Activated CD4-positive, alpha-beta memory T cell treated with anti-CD3 and anti-CD28 coated beads for 36 hours (primary cell): ENCODE measurements around the gene CRTAC1. TPM values are rescaled to one million over a fixed set of nuclear protein-coding genes. Genes with fewer than 3 reads are reported as not detected.
A peak's percentile ranks its signal among the peaks of the same experiment; 100 is the strongest.

Experiments used
- CTCF ChIA-PET: fragments of 350-600 bp; sonication (Branson Sonifier 250); formaldehyde crosslinking; loops from one replicate; lab custom pipeline; 2021; ENCODE audit warnings: antibody characterized with exemption, inconsistent platforms; lab: Charles Lee
- POLR2A ChIA-PET: fragments of 350-600 bp; sonication (Branson Sonifier 250); formaldehyde crosslinking; loops from one replicate; lab custom pipeline; 2021; ENCODE audit warnings: antibody characterized with exemption; lab: Charles Lee
- DNase-seq: peaks from one replicate; pipeline ENCODE4 v3.0.0-alpha.2; 2020
- H3K27ac Mint-ChIP-seq: one replicate; pipeline ENCODE4 v1.8.0; 2021; ENCODE audit warnings: mixed read lengths
- H3K27me3 Mint-ChIP-seq: one replicate; pipeline ENCODE4 v1.8.0; 2021; ENCODE audit warnings: mixed read lengths
- H3K36me3 Mint-ChIP-seq: one replicate; pipeline ENCODE4 v1.8.0; 2021; ENCODE audit warnings: mixed read lengths
- H3K4me1 Mint-ChIP-seq: one replicate; pipeline ENCODE4 v1.8.0; 2021; ENCODE audit warnings: low read depth, mixed read lengths
- H3K4me3 Mint-ChIP-seq: one replicate; pipeline ENCODE4 v1.8.0; 2021; ENCODE audit warnings: mild to moderate bottlenecking, mixed read lengths
- H3K9me3 Mint-ChIP-seq: one replicate; pipeline ENCODE4 v1.8.0; 2021; ENCODE audit warnings: mixed read lengths
- intact Hi-C: fragments of 100-400 bp; cut with micrococcal nuclease; formaldehyde crosslinking; loops from one replicate; pipeline ENCODE4 v1.15.1; 2023
- total RNA-seq, 2 experiments: library from RNA; stranded (reverse); gene quantifications; one replicate each; pipeline ENCODE4 v1.2.3, GENCODE V29; 2021

Gene CRTAC1
- total RNA-seq, 2 experiments from 2014 or later: not detected

- CTCF ChIA-PET: interaction anchor here (2.8 kb wide), 1 partner anchor 16 kb away, joined by 8 read pairs; no protein-coding TSS in a partner anchor
Observed at GRCh38 chr10:97931041-97931440, 99.4 kb downstream of the CRTAC1 start.

GRCh38 chr10:97928897-97929296 is 101.5 kb downstream of the CRTAC1 start:
- Mint-ChIP-seq H3K4me3 (no peak overlapping the region), H3K27ac (no peak overlapping the region), H3K36me3 (no peaks in the 10 kb centered on the region), H3K4me1 (no peaks in the 10 kb centered on the region), H3K9me3 (no peaks in the 10 kb centered on the region), H3K27me3 (peaks cover 32% of the 10 kb centered on the region)
- intact Hi-C loops: no loop called here
- ChIA-PET CTCF (interaction anchor here (2.8 kb wide), 1 partner anchor 14 kb away, joined by 8 read pairs; no protein-coding TSS in a partner anchor), POLR2A (no interaction called here)
- DNase-seq: no peak

More at GRCh38 chr10:97931041-97931440, 99.4 kb downstream of the CRTAC1 start:
- H3K36me3 Mint-ChIP-seq: no peaks in the 10 kb centered on the region
- H3K9me3 Mint-ChIP-seq: no peaks in the 10 kb centered on the region
- no peak overlapping the region for H3K27ac Mint-ChIP-seq
- no peaks in the 10 kb centered on the region for H3K4me1 Mint-ChIP-seq
- peaks cover 21% of the 10 kb centered on the region for H3K27me3 Mint-ChIP-seq
- H3K4me3 Mint-ChIP-seq: no peak overlapping the region
- POLR2A ChIA-PET: no interaction called here
- DNase-seq: no peak
- intact Hi-C loops: no loop called here

GRCh38 chr10:97927622-97928021 is 102.8 kb downstream of the CRTAC1 start:
- H3K4me3 Mint-ChIP-seq: no peak overlapping the region
- no peaks in the 10 kb centered on the region for H3K36me3 Mint-ChIP-seq
- no peak for DNase-seq
- H3K9me3 Mint-ChIP-seq: no peaks in the 10 kb centered on the region
- CTCF ChIA-PET: interaction anchor here (1.0 to 1.6 kb wide), 2 partner anchors 12 to 113 kb away, joined by 3 to 4 read pairs; no protein-coding TSS in a partner anchor
- H3K4me1 Mint-ChIP-seq: no peaks in the 10 kb centered on the region
- H3K27ac Mint-ChIP-seq: no peak overlapping the region
- POLR2A ChIA-PET: no interaction called here
- H3K27me3 Mint-ChIP-seq: peaks cover 33% of the 10 kb centered on the region
- intact Hi-C loops: no loop called here

GRCh38 chr10:97926055-97926454 is 104.4 kb downstream of the CRTAC1 start:
- no peaks in the 10 kb centered on the region for H3K36me3 Mint-ChIP-seq
- ChIA-PET CTCF (interaction anchor here (1.0 to 1.6 kb wide), 2 partner anchors 37 to 115 kb away, joined by 4 read pairs; no protein-coding TSS in a partner anchor), POLR2A (no interaction called here)
- H3K9me3 Mint-ChIP-seq: no peaks in the 10 kb centered on the region
- intact Hi-C loops: no loop called here
- no peaks in the 10 kb centered on the region for H3K4me1 Mint-ChIP-seq
- H3K4me3 Mint-ChIP-seq: no peak overlapping the region
- H3K27ac Mint-ChIP-seq: no peak overlapping the region
- H3K27me3 Mint-ChIP-seq: peaks cover 33% of the 10 kb centered on the region
- DNase-seq: no peak

GRCh38 chr10:97925308-97925938 is 105.0 kb downstream of the CRTAC1 start:
- Mint-ChIP-seq H3K27ac (no peak overlapping the region), H3K36me3 (no peaks in the 10 kb centered on the region), H3K4me3 (no peak overlapping the region), H3K9me3 (no peaks in the 10 kb centered on the region), H3K4me1 (no peaks in the 10 kb centered on the region), H3K27me3 (peaks cover 33% of the 10 kb centered on the region)
- DNase-seq: no peak
- ChIA-PET POLR2A (no interaction called here), CTCF (no interaction called here)
- intact Hi-C loops: no loop called here

GRCh38 chr10:97924678-97925077 is 105.7 kb downstream of the CRTAC1 start:
- Mint-ChIP-seq H3K4me3 (no peak overlapping the region), H3K4me1 (no peaks in the 10 kb centered on the region), H3K36me3 (no peaks in the 10 kb centered on the region), H3K9me3 (no peaks in the 10 kb centered on the region), H3K27me3 (peaks cover 33% of the 10 kb centered on the region), H3K27ac (no peak overlapping the region)
- ChIA-PET POLR2A (no interaction called here), CTCF (no interaction called here)
- no peak for DNase-seq
- intact Hi-C loops: no loop called here

- Mint-ChIP-seq H3K27ac (no peak overlapping the region), H3K4me1 (peaks cover 4% of the 10 kb centered on the region), H3K27me3 (peaks cover 28% of the 10 kb centered on the region), H3K36me3 (no peaks in the 10 kb centered on the region), H3K9me3 (no peaks in the 10 kb centered on the region), H3K4me3 (no peak overlapping the region)
- no peak for DNase-seq
- ChIA-PET CTCF (interaction anchor here (1.2 kb wide), 1 partner anchor 9 kb away, joined by 5 read pairs; no protein-coding TSS in a partner anchor), POLR2A (no interaction called here)
- intact Hi-C loops: no loop called here
Observed at GRCh38 chr10:97923476-97923875, 106.9 kb downstream of the CRTAC1 start.

GRCh38 chr10:97923057-97923456 is 107.4 kb downstream of the CRTAC1 start:
- H3K4me1 Mint-ChIP-seq: peaks cover 4% of the 10 kb centered on the region
- no peaks in the 10 kb centered on the region for H3K9me3 Mint-ChIP-seq
- intact Hi-C loops: no loop called here
- no peak overlapping the region for H3K4me3 Mint-ChIP-seq
- CTCF ChIA-PET: interaction anchor here (1.2 to 1.6 kb wide), 2 partner anchors 8 to 118 kb away, joined by 4 to 5 read pairs; no protein-coding TSS in a partner anchor
- POLR2A ChIA-PET: no interaction called here
- no peak overlapping the region for H3K27ac Mint-ChIP-seq
- no peaks in the 10 kb centered on the region for H3K36me3 Mint-ChIP-seq
- H3K27me3 Mint-ChIP-seq: peaks cover 29% of the 10 kb centered on the region
- DNase-seq: no peak

- H3K4me3 Mint-ChIP-seq: no peak overlapping the region
- DNase-seq: no peak
- H3K9me3 Mint-ChIP-seq: no peaks in the 10 kb centered on the region
- peaks cover 24% of the 10 kb centered on the region for H3K27me3 Mint-ChIP-seq
- intact Hi-C loops: no loop called here
- CTCF ChIA-PET: interaction anchor here (1.6 kb wide), 1 partner anchor 119 kb away, joined by 4 read pairs; no protein-coding TSS in a partner anchor
- H3K4me1 Mint-ChIP-seq: peaks cover 4% of the 10 kb centered on the region
- H3K36me3 Mint-ChIP-seq: no peaks in the 10 kb centered on the region
- POLR2A ChIA-PET: no interaction called here
- no peak overlapping the region for H3K27ac Mint-ChIP-seq
Observed at GRCh38 chr10:97922022-97922758, 108.2 kb downstream of the CRTAC1 start.

GRCh38 chr10:97921581-97922021 is 108.8 kb downstream of the CRTAC1 start:
- intact Hi-C loops: no loop called here
- CTCF ChIA-PET: interaction anchor here (1.6 kb wide), 1 partner anchor 120 kb away, joined by 4 read pairs; no protein-coding TSS in a partner anchor
- no peaks in the 10 kb centered on the region for H3K9me3 Mint-ChIP-seq

GRCh38 chr10:97920865-97921264 is 109.6 kb downstream of the CRTAC1 start:
- Mint-ChIP-seq H3K4me1 (peaks cover 4% of the 10 kb centered on the region), H3K4me3 (no peak overlapping the region), H3K27me3 (peaks cover 17% of the 10 kb centered on the region), H3K36me3 (no peaks in the 10 kb centered on the region), H3K27ac (no peak overlapping the region), H3K9me3 (no peaks in the 10 kb centered on the region)
- intact Hi-C loops: no loop called here
- CTCF ChIA-PET: no interaction called here
- DNase-seq: no peak
- POLR2A ChIA-PET: no interaction called here

More at GRCh38 chr10:97921581-97922021, 108.8 kb downstream of the CRTAC1 start:
- Mint-ChIP-seq H3K27ac (no peak overlapping the region), H3K4me3 (no peak overlapping the region), H3K4me1 (peaks cover 4% of the 10 kb centered on the region), H3K36me3 (no peaks in the 10 kb centered on the region), H3K27me3 (peaks cover 19% of the 10 kb centered on the region)
- POLR2A ChIA-PET: no interaction called here
- DNase-seq: no peak

GRCh38 chr10:97919012-97919411 is 111.4 kb downstream of the CRTAC1 start:
- peak; percentile 11 for DNase-seq
- intact Hi-C loops: no loop called here
- ChIA-PET POLR2A (no interaction called here), CTCF (interaction anchor here (0.7 to 6.6 kb wide), 4 partner anchors 91 to 548 kb away, joined by 3 to 229 read pairs (median 16); no protein-coding TSS in a partner anchor)
- peaks cover 7% of the 10 kb centered on the region for H3K4me1 Mint-ChIP-seq
- H3K4me3 Mint-ChIP-seq: no peak overlapping the region
- no peak overlapping the region for H3K27ac Mint-ChIP-seq
- H3K9me3 Mint-ChIP-seq: no peaks in the 10 kb centered on the region
- H3K36me3 Mint-ChIP-seq: no peaks in the 10 kb centered on the region
- peaks cover 5% of the 10 kb centered on the region for H3K27me3 Mint-ChIP-seq
